NCI-H1417 (cell line): ENCODE measurements around the gene MEP1A.
A peak's percentile ranks its signal among the peaks of the same experiment; 100 is the strongest.
"Not testable (repeated sequence)": the region's sequence is repeated elsewhere in the genome, so short reads cannot be mapped to it uniquely, and the experiment has no call there.

Experiments used
- DNase-seq, 3 experiments: peaks; one replicate each; lab custom pipeline; 2025; lab: John Stamatoyannopoulos, UW

The MEP1A gene

DNA sequence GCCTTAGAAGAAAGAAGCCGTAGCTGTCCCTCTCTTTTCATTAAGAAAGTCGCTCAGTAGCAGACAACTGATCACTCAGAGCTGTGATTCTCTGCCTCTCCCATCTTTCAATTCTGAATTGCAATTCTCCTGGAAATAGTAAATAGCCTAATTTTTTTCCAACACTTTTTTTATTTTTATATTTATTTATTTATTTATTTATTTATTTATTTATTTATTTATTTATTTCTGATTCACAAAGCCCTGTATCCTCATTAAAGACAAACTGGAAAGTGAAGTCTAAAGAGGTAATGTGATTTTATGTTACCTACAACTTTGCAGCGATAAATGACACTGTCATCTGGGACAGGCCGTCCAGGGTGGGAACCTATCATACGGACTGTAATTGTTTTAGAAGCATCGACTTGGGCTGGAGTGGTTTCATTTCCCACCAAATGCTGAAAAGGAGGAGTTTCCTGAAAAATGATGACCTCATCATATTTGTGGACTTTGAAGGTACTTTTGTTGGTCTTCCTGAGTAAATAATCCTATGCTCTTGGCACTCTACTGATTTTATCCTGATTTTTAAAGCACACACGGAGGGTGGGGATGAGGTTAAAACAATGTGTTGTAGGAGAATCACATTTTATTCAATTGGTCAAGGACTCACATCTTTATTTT lies 41.2 kb downstream of the MEP1A start:
- not testable (repeated sequence) for DNase-seq

- DNase-seq: not testable (repeated sequence)
Observed at GRCh38 chr6:46834991-46835390, 41.8 kb downstream of the MEP1A start.

GRCh38 chr6:46838033-46838432 lies 44.8 kb downstream of the MEP1A start:
- DNase-seq: no peak

GRCh38 chr6:46842252-46842846 lies 49.2 kb downstream of the MEP1A start:
- not testable (repeated sequence) for DNase-seq

- no peak for DNase-seq
Observed at GRCh38 chr6:46845126-46845525, 51.9 kb downstream of the MEP1A start.

DNA sequence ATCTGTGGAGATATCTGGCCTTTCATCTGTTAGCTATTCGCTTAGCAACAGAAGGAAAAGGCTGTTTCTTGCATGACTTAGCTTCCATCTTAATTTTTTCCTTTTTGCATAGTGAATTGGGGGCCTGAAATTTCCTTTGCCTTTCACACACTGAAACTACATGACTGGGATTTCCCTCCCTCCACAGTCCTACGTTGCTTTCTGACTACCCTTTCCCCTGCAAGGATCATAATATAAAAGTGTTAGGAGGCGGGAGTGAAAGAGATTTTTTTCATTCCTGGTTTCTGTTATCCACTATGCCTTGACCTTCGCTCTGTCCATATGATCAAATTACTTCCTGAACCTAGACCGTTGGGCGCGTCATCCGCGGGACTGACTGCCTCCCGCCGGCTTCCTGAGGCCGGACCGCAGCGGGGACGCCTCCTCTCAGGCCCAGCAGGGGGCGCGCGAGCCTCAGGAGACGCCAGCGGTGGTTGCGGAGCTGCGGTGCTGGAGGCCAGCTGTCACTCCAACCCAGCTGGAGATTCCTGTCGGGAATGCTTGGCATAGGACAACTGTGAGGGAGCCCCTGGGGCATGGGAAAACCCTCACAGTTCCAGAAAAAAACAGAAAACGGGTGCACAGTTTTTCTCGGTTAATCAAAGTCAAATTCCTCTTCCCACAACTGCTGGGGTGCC lies 55.6 kb downstream of the MEP1A start:
- DNase-seq: peak; percentile 61 to 84 (median 72)

- DNase-seq: no peak
Observed at GRCh38 chr6:46849361-46849690, 56.1 kb downstream of the MEP1A start.

DNA sequence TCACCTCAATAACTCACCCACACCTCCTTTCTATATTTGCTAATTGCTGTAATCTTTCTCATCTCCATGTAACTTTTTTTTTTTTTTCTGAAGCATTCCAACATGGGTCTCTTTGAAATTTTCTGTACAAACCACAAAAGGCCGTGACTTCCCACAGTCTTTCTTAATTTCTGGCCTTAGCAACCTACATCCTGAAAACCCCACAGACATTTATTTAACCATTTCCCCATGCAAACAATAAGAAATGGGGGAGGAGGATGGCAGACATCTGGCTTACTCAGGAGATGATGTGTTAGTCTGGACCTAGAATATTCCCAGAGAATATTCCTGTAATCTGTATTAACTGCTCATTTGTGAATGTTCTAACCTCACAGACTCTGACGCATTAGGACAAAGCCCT lies 57.6 kb downstream of the MEP1A start:
- DNase-seq: no peak

DNA sequence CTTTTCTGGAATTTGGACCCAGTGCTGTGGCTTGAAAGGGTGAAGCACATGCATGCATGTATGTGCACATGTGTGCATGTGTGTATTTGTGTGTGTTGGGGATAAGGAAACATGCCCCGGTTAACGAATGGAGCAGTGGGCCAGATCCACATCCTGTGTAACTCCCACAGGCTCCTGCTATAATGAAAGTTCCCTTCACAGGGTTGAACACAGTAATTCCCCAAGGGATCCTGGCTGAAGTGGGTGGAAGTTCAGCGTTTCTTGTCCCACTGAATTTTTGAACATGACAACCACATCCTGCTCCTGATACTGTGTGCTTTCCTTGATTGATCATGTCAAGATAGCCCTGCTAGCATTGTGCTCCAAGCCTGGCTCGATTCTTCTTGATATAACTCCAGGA lies 58.4 kb downstream of the MEP1A start:
- DNase-seq: not testable (repeated sequence)

DNA sequence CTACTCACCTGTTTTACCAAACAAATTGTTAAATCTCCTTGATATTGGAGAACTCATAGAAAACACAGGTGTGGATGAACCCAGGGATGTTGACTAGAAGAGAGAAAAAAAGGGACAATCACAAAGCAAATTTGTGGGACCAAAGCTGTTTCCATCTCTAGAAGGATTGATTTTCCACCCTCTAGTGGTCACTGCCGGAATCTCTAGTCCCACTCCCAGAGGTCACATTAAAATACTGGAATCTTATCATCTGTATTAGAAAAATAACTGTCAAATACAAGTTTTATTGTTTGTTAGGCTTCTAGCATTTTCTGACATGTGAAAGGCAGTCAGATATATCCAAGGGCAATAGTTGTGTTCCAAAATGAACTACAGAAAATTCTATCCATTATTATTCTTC lies 62.8 kb downstream of the MEP1A start:
- peak; percentile 6 to 41 (median 26) for DNase-seq

DNA sequence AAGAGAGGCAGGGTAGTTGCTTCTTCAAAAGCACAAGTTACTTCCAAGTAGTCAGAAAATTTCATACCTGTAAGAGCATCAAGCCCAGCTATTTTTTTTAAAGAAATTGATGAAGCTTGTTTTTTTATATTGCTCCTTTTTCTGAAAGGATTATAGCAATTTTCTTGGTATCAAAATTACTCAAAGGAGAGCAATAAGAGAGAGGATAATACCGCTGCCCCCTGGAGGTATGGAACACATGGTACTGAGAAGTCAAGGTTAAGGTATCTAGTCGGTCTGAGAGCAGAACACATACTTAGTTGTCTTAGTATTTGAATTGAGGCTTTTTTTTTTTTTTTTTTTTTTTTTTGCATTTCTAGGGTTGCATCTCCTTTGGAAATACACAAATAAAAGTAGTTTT lies 69.2 kb downstream of the MEP1A start:
- no peak for DNase-seq

DNA sequence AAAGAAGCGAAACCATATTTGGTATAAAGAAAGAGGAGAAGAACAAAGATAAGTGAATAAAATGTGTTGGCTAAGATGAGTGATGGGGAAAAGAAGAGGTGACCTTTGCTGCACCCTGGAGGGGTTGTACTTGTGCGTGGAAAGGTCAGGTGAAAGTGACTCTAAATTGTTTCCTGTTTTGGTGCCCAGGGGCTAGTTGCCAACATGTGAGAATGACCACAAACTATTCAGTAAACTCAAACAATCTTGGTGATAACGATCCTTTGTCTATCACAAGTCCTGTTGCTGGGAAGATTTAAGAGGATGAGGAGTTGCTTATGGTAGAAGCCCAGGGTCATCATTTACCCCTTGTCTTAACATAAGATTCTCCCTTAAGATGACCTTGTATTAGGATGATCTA lies 70.6 kb downstream of the MEP1A start:
- DNase-seq: no peak

DNA sequence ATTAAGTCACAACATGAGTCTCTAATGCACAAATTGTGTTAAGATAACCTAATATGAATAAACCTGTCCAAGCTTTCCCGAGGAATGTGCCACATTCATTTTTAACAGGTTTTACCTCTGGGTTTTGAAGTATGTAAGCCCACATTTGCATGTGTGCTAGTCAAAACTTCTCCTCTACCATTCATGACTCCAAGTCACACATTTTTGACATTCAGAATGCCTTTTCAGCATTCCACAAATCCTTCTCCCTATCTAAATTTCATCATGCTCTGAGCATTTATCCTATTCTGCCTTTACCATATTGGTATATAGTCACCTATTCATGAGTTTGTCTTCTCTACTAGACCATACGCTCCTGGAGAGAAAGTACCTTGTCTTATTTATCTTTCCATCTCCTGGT lies 72.0 kb downstream of the MEP1A start:
- DNase-seq: no peak

GRCh38 chr6:46867411-46867810 lies 74.2 kb downstream of the MEP1A start:
- DNase-seq: no peak

DNA sequence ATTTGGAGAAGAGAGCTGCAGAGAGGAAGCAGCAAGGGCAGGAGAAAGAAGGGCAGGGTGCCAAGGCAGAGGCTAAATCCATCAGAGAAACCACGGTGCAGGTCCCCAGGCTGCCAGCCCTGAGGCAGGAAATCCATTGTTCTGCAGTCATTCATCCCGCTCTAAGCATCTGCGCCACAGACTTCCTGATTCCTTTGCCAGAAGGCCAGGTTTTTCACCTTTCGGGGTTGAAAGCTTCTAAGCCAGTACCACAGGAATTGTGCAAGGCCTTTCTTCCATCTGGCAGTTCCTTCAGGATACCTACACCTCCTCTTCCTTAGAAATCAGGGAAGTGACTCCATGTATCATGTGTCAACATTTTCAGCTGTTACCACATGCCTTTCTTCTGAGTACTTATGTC lies 82.9 kb downstream of the MEP1A start:
- DNase-seq: peak in 2 of 3 experiments; percentile 43 to 67

DNA sequence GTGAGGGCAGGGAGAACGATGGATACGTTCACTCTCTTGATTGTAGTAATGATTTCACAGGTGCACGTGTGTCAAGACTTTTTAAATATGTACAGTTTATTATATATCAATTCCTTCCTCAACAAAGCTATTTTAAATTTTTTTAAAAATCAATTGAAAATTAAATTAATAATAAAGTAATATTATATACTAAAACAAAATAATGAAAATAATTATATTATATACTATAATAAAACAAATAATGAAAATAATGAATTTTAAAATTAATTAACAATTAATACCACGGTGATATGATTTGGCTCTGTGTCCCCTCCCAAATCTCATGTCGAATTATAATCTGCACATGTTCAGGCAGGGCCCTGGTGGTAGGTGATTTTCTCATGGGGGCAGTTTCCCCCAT lies 85.8 kb downstream of the MEP1A start:
- DNase-seq: no peak

DNA sequence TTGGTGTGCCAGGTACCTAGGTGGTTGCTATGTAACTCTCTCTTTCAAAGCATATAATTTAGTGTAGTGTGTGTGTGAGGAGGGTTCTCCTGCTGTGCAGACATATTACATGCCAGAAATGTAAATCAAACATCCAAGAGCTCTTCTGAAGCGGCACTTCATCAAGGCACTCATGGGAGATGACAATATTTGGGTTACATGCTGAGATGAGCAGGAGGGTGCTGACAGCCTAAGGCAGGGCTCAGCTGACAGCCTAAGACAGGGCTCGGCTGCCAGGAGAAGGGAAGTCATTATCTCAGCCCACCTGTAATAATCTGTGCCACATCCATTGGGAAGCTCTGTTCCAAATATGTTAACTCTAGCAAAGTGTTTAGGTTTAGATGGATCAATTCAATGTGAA lies 89.5 kb downstream of the MEP1A start:
- DNase-seq: peak; percentile 84 to 99 (median 89)

- DNase-seq: no peak
Observed at GRCh38 chr6:46888031-46888430, 94.8 kb downstream of the MEP1A start.

GRCh38 chr6:46888578-46888977 lies 95.4 kb downstream of the MEP1A start:
- no peak for DNase-seq
